GM13976 (cell line): ENCODE data around the gene LYST.

Source experiments
- DNase-seq: peaks from one replicate; pipeline ENCODE4 v3.0.0; 2012; ENCODE audit warnings: low spot score
- CTCF ChIP-seq: IDR thresholded peaks from 2 replicates; pipeline ENCODE4 v1.5.1; 2012; ENCODE audit warnings: borderline replicate concordance, mild to moderate bottlenecking; ENCODE audit not compliant: insufficient read depth; ENCODE audit errors: extremely low read depth, missing control alignments, control extremely low read depth
- in situ Hi-C: fragments of 300-500 bp; cut with MboI; formaldehyde crosslinking; loops from one replicate; pipeline ENCODE4 v1.12.0; 2022; ENCODE audit warnings: low sequenced_read_pairs, mixed read lengths, inconsistent platforms; ENCODE audit not compliant: unreplicated experiment

The LYST gene

DNA sequence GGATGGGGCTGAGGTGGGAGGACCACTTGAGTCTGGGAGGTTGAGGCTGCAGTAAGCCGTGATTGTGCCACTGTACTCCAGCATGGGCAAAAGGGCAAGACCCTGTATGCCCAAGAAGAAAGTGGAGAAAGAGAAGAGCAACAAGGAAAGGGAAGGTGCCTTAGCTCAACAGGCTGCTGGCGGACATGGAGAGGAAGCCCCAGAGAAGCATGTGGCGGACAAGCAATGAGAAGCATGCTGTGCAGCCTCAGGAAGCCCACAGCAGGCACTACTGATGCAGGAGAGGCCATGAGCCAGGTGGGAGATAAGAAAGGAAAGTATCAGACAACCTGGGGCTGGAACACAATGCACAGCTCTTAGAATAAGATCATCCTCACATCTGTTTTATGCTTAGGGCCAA lies 184.5 kb downstream of the LYST start:
- no peak for DNase-seq
- TF ChIP-seq CTCF, result no peak
- in situ Hi-C loops, result no loop called here

DNA sequence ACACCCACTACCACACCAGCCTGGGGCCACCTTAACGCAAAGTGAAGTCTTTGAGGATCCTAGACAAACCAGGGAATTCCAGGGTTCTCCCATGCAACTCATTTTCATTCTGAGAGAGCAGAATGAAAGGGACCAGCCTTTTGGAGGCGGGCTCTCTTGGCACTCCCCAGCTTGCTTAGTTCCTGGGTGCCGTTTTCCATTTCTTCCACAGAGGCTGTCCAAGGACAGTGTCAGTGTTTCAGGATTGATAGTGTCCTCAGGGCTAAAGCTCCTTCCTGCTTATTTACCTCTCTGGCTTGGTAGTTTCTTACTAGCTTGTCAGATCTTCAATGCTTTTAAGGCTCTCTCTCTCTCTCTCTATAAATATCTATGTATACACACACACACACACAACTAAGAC lies 187.1 kb downstream of the LYST start:
- in situ Hi-C loops, result no loop called here
- TF ChIP-seq CTCF, result no peak
- DNase-seq, result no peak

GRCh38 chr1:235679005-235679404 lies 187.7 kb downstream of the LYST start:
- in situ Hi-C loops, result no loop called here
- DNase-seq, result no peak
- no peak for TF ChIP-seq CTCF

DNA sequence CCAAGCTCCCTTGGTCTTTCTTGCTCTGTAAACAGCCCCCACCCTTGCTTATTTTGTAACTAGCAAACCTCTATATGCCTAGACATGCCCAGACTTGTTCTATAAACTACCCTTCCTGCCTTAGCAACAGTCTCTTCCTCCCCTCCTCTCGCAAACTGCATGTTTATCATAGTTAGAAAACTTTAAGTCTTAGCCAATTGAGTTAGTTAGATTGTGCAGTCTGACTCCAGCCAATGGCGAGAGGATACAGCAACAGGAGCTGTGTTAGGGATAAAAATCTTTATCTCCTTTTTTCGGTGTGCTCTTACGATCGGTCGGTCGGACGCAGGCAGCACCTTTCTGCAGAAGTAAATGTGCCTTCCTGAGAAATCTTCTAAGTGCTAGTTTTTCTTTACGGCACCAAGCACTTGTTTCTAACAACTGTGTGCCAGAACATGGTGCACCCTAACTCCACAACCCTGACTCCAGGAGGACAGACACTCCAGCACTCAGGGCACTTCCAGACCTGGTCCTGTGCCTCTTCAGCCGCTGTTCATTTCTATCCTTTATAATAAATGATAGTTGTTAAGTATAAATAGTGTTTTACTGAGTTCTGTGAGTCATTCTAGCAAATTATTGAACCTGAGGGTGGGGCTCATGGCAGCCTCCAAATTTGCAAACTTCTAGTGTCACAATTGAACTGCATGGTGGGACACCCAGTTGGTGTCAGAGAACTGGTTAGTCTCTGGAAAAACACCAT lies 191.4 kb downstream of the LYST start:
- in situ Hi-C loops, result no loop called here
- no peak for DNase-seq
- TF ChIP-seq CTCF, result no peak

GRCh38 chr1:235673981-235674380 lies 192.7 kb downstream of the LYST start:
- no peak for TF ChIP-seq CTCF
- no peak for DNase-seq
- in situ Hi-C loops, result no loop called here

DNA sequence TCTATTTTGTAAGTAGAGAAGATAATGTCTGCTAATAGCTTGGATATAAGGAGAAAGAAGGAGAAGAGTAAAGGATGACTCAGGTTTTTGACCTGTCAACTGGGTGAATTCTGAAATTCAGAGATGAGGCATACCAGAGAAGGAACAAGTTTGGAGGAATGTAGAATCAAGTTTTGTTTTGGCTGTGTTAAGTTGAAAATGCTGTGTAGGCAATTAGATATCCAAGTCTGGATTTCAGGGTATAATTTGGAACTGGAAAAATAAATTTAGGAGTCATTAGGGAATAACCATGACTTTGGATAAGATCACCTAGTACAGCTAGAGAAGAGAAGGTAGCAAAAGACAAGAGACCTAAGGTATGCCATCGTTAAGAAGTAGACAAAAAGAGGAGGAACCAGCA lies 194.7 kb downstream of the LYST start:
- in situ Hi-C loops, result no loop called here
- no peak for DNase-seq
- TF ChIP-seq CTCF, result no peak

DNA sequence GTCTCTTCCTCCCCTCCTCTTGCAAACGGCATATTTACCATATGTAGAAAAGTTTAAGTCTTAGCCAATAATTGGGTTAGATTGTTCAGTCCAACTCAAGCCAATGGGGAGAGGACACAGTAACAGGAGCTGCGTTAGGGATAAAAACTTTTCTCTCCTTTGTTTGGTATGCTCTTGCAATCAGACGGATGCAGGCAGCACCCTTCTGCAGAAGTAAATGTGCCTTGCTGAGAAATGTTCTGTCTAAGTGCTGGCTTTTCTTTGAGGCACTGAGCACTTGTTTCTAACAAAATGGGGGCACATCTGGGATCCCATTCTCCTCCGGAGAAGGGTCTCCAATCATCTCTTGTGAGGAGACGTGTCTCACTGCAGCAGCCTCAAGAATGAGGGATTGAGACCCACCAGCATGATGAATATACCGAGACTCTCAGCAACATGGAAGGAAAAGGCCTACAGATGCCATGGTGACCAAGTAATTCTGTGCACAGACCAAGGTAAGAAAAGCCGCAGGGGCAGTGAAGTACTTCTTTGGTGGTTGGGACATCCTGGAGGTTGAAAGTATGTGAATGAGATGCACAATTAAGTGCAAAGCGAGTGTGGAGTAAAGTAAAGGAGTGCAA lies 196.4 kb downstream of the LYST start:
- DNase-seq, result no peak
- TF ChIP-seq CTCF, result no peak
- in situ Hi-C loops, result no loop called here
